Spleen (tissue), 11 donors: ENCODE data around the gene IDUA. TPM values are rescaled to one million over a fixed set of nuclear protein-coding genes. Genes with fewer than 3 reads are reported as not detected.

ENCODE experiments used
- DNase-seq: peaks from one replicate; pipeline ENCODE4 v3.0.0-alpha.2; 2020
- H3K27ac ChIP-seq, 8 donors: fragments of 200-600 bp; sonication (generic) in 7 of 8; 1 replicate in 4 of 8; 2 replicates in 4 of 8; pipeline versions ENCODE4 v1.5.0 to v1.8.0; 2016 to 2021; ENCODE audit warnings: inconsistent platforms in 4 of 8, mild to moderate bottlenecking in 4 of 8, moderate library complexity in 1 of 8
- H3K27me3 ChIP-seq, 7 donors: fragments of 200-600 bp; sonication (generic) in 6 of 7; replicated peaks in 1 of 7; 1 replicate in 4 of 7; 2 replicates in 3 of 7; pipeline versions ENCODE4 v1.5.0 to v1.8.0; 2016 to 2021; ENCODE audit warnings: inconsistent platforms in 3 of 7, mild to moderate bottlenecking in 1 of 7
- H3K36me3 ChIP-seq, 6 donors: fragments of 200-600 bp; sonication (generic) in 5 of 6; 1 replicate in 4 of 6; 2 replicates in 2 of 6; pipeline versions ENCODE4 v1.5.0 to v1.8.0; 2016 to 2021; ENCODE audit warnings: inconsistent platforms in 2 of 6
- H3K4me1 ChIP-seq, 6 donors: fragments of 200-600 bp; sonication (generic) in 5 of 6; 1 replicate in 3 of 6; 2 replicates in 3 of 6; pipeline versions ENCODE4 v1.5.0 to v1.8.0; 2016 to 2021; ENCODE audit warnings: inconsistent platforms in 3 of 6
- H3K4me3 ChIP-seq, 8 donors: fragments of 200-600 bp; sonication (generic) in 7 of 8; 1 replicate in 4 of 8; 2 replicates in 4 of 8; pipeline versions ENCODE4 v1.5.0 to v1.8.0; 2016 to 2021; ENCODE audit warnings: inconsistent platforms in 4 of 8, mild to moderate bottlenecking in 4 of 8, moderate library complexity in 2 of 8
- H3K9me3 ChIP-seq, 8 donors: fragments of 200-600 bp; sonication (generic) in 7 of 8; 1 replicate in 4 of 8; 2 replicates in 4 of 8; pipeline versions ENCODE4 v1.5.0 to v1.8.0; 2016 to 2021; ENCODE audit warnings: inconsistent platforms in 4 of 8
- CTCF ChIP-seq, 11 experiments: fragments of 200-600 bp in 7 of 11; fragments of 450-650 bp in 4 of 11; sonication (generic) in 4 of 11; IDR thresholded peaks in 8 of 11; conservative IDR thresholded peaks in 3 of 11; 1 replicate in 7 of 11; 2 replicates in 4 of 11; pipeline versions ENCODE4 v1.4.0 to v1.8.0; 2016 to 2021; ENCODE audit warnings: antibody characterized with exemption in 11 of 11, inconsistent platforms in 4 of 11, mild to moderate bottlenecking in 1 of 11
- POLR2A ChIP-seq, 3 donors: fragments of 450-650 bp; IDR thresholded peaks; one replicate each; pipeline ENCODE4 v1.5.1; 2017; ENCODE audit warnings: antibody characterized with exemption in 3 of 3, mild to moderate bottlenecking in 1 of 3
- POLR2AphosphoS5 ChIP-seq, 3 donors: sonication (generic); formaldehyde crosslinking; IDR thresholded peaks; one replicate each; pipeline ENCODE4 v1.5.1; 2017; ENCODE audit warnings: antibody characterized with exemption in 3 of 3
- WGBS, 5 donors: extraction: QIAGEN DNeasy Blood & Tissue Kit in 3 of 5; methylation state at CpG; one replicate each; pipeline versions ENCODE4 v1.1.5 to v1.1.7; 2013 to 2018; 5-methylcytosine and 5-hydroxymethylcytosine counted together
- intact Hi-C: fragments of 100-400 bp; cut with DNase I; formaldehyde crosslinking; loops from one replicate; pipeline ENCODE4 v1.15.0; 2023; ENCODE audit warnings: low total_unique reads
- polyA plus RNA-seq, 3 donors: library from polyadenylated mRNA; stranded (reverse); fragments of 200-250 nt; gene quantifications; one replicate each; pipeline ENCODE4 v1.2.1, GENCODE V29; 2013
- total RNA-seq, 7 donors: library from RNA; depleted of rRNA in 3 of 7; stranded (reverse); fragments of >200 nt in 3 of 7; fragmentation: NEBNext Ultra II Directional in 4 of 7; extraction: Animal tissue kit (Norgen Biotek cat#: 25700) in 4 of 7; gene quantifications; one replicate each; pipeline versions ENCODE4 v1.1.0 to v1.2.1, GENCODE V29; 2016 to 2021
- donor health status: healthy with polysubstance abuse.
- donor health status: DM: no; HTN: no; CAD: no; lungs with moderate emphysema.
- donor health status: DM: no; HTN: no; CAD: no.
- donor health status: Bipolar disorder and iron deficiency.
- donor health status: healthy.
- donor health status: DM: no; HTN: no; CAD: no.
- donor health status: DM: yes; HTN: yes; CAD: no.

Gene IDUA
- total and polyA plus RNA-seq, 10 donors: 11.5 to 58.3 (median 24.4) TPM

GRCh38 chr4:1018147-1019020 lies 31.5 kb downstream of the IDUA start:
- 82 to 92% (median 87%) methylated on average over 15 to 29 of the region's 29 CpGs for WGBS, 5 donors
- TF ChIP-seq POLR2A (IDR thresholded peaks at IDR 0.05) (no peak), CTCF (IDR thresholded peaks at IDR 0.05 in 8 of 11, conservative IDR thresholded peaks at IDR 0.05 in 3 of 11) (no peak), POLR2AphosphoS5 (IDR thresholded peaks at IDR 0.05) (no peak)
- no peak overlapping the region for H3K4me3 ChIP-seq
- H3K27ac ChIP-seq: no peak overlapping the region
- intact Hi-C loops: no loop called here
- no peaks in the 10 kb centered on the region for H3K27me3 ChIP-seq
- DNase-seq: no peak
- H3K9me3 ChIP-seq: no peaks in the 10 kb centered on the region
- H3K4me1 ChIP-seq: peaks cover 0 to 49% (median 33%) of the 10 kb centered on the region in 6 donors
- H3K36me3 ChIP-seq: peaks cover 0 to 2% (median 0%) of the 10 kb centered on the region in 6 donors

- WGBS, 5 donors: 45 to 72% (median 60%) methylated on average over 3 to 9 of the region's 9 CpGs
- peaks cover 0 to 40% (median 25%) of the 10 kb centered on the region in 6 donors for H3K4me1 ChIP-seq
- no peak overlapping the region for H3K27ac ChIP-seq
- intact Hi-C loops: no loop called here
- H3K27me3 ChIP-seq: no peaks in the 10 kb centered on the region
- peaks cover 0 to 11% (median 2%) of the 10 kb centered on the region in 6 donors for H3K36me3 ChIP-seq
- no peak for TF ChIP-seq CTCF (IDR thresholded peaks at IDR 0.05 in 8 of 11, conservative IDR thresholded peaks at IDR 0.05 in 3 of 11)
- no peak for TF ChIP-seq POLR2AphosphoS5 (IDR thresholded peaks at IDR 0.05)
- TF ChIP-seq POLR2A (IDR thresholded peaks at IDR 0.05): no peak
- H3K4me3 ChIP-seq: no peak overlapping the region
- H3K9me3 ChIP-seq: no peaks in the 10 kb centered on the region
- no peak for DNase-seq
Observed at GRCh38 chr4:1019320-1019719, 32.5 kb downstream of the IDUA start.

- H3K36me3 ChIP-seq: peaks cover 0 to 16% (median 8%) of the 10 kb centered on the region in 6 donors
- no peak for TF ChIP-seq POLR2A (IDR thresholded peaks at IDR 0.05)
- no peak for TF ChIP-seq CTCF (IDR thresholded peaks at IDR 0.05 in 8 of 11, conservative IDR thresholded peaks at IDR 0.05 in 3 of 11)
- no peak for TF ChIP-seq POLR2AphosphoS5 (IDR thresholded peaks at IDR 0.05)
- H3K4me3 ChIP-seq: no peak overlapping the region
- peaks cover 0 to 34% (median 20%) of the 10 kb centered on the region in 6 donors for H3K4me1 ChIP-seq
- no peaks in the 10 kb centered on the region for H3K9me3 ChIP-seq
- 80 to 89% (median 84%) methylated on average over 14 to 23 of the region's 23 CpGs for WGBS, 5 donors
- no peak for DNase-seq
- intact Hi-C loops: no loop called here
- no peaks in the 10 kb centered on the region for H3K27me3 ChIP-seq
- H3K27ac ChIP-seq: no peak overlapping the region
Observed at GRCh38 chr4:1019729-1020470, 33.1 kb downstream of the IDUA start.
